Lower leg skin (tissue), 3 donors: ENCODE results near the gene MXI1.

Experiments
- POLR2A ChIP-seq, 2 donors: fragments of 450-650 bp; IDR thresholded peaks; one replicate each; pipeline ENCODE4 v1.6.1; 2016 to 2017; ENCODE audit warnings: antibody characterized with exemption in 2 of 2, mild to moderate bottlenecking in 1 of 2, moderate library complexity in 1 of 2
- TF ChIP-seq, protein P1 (sequence below), 3 donors: fragments of 450-650 bp; IDR thresholded peaks; one replicate each; pipeline ENCODE4 v1.5.1; 2016; ENCODE audit warnings: antibody characterized with exemption in 3 of 3, mild to moderate bottlenecking in 3 of 3, moderate library complexity in 2 of 3

DNA sequence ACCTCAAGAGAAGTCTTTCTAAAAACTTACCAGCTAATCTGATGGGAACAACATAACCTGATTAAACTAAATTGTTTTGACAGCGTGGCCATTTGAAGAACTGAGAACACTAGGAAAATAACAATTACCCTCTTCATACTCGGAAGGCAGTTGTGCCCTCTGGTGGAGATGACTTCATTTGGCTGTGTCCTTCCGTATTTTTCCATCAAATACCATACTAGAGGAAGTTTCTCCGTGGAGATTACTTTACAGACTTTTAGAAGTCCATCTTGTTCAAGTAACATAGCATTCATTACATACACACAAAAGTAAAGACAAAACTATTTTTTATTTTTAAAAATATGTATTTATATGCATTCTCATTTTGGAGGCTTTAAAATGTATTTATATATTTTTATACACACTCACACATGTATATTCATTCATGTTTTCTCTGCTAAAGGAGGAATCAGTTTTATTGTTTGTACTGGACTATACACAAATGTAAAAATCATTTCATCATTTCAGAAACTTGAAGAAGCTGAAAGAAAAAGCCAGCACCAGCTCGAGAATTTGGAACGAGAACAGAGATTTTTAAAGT lies 72.1 kb downstream of the MXI1 start:
- TF ChIP-seq, protein P1, sequence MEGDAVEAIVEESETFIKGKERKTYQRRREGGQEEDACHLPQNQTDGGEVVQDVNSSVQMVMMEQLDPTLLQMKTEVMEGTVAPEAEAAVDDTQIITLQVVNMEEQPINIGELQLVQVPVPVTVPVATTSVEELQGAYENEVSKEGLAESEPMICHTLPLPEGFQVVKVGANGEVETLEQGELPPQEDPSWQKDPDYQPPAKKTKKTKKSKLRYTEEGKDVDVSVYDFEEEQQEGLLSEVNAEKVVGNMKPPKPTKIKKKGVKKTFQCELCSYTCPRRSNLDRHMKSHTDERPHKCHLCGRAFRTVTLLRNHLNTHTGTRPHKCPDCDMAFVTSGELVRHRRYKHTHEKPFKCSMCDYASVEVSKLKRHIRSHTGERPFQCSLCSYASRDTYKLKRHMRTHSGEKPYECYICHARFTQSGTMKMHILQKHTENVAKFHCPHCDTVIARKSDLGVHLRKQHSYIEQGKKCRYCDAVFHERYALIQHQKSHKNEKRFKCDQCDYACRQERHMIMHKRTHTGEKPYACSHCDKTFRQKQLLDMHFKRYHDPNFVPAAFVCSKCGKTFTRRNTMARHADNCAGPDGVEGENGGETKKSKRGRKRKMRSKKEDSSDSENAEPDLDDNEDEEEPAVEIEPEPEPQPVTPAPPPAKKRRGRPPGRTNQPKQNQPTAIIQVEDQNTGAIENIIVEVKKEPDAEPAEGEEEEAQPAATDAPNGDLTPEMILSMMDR (IDR thresholded peaks at IDR 0.05), result no peak
- TF ChIP-seq POLR2A (IDR thresholded peaks at IDR 0.05), result no peak
